B cell (primary cell): ENCODE data around the gene SH3D19. TPM values are rescaled to one million over a fixed set of nuclear protein-coding genes. Genes with fewer than 3 reads are reported as not detected.

Experiments used
- ATAC-seq: fragments of 200-7000 bp; cut with Tn5 transposase; one replicate; pipeline ENCODE4 v1.10.0; 2021; ENCODE audit warnings: low read depth, mild to moderate bottlenecking, moderate number of reproducible peaks, moderate library complexity
- CTCF ChIA-PET: fragments of 350-600 bp; sonication (Branson Sonifier 250); formaldehyde crosslinking; loops from one replicate; lab custom pipeline; 2021; ENCODE audit warnings: antibody characterized with exemption, inconsistent platforms; lab: Charles Lee
- POLR2A ChIA-PET: fragments of 350-600 bp; sonication (Branson Sonifier 250); formaldehyde crosslinking; loops from one replicate; lab custom pipeline; 2021; ENCODE audit warnings: antibody characterized with exemption; lab: Charles Lee
- DNase-seq: peaks from one replicate; pipeline ENCODE4 v3.0.0; 2013
- H2AFZ ChIP-seq: 2 replicates; pipeline ENCODE4 v1.6.1; 2012; ENCODE audit warnings: mild to moderate bottlenecking, low read depth, low read length; ENCODE audit not compliant: insufficient read depth, poor library complexity, severe bottlenecking
- H3K27ac ChIP-seq, 2 donors: 1 replicate in 1 of 2; 2 replicates in 1 of 2; pipeline ENCODE4 v1.5.1; 2012 to 2013; ENCODE audit warnings: low read length in 2 of 2, mild to moderate bottlenecking in 2 of 2, moderate library complexity in 1 of 2
- H3K27me3 ChIP-seq, 4 experiments: fragments of 200-600 bp in 1 of 4; sonication (generic) in 1 of 4; replicated peaks in 1 of 4; 1 replicate in 2 of 4; 2 replicates in 2 of 4; pipeline versions ENCODE4 v1.6.1 to v1.7.0; 2013 to 2016; ENCODE audit warnings: low read length in 3 of 4, mild to moderate bottlenecking in 2 of 4, mixed read lengths in 1 of 4, moderate library complexity in 1 of 4; ENCODE audit not compliant: insufficient read depth in 4 of 4, control insufficient read depth in 3 of 4; ENCODE audit errors: control extremely low read depth in 1 of 4
- H3K36me3 ChIP-seq, 2 experiments: replicated peaks in 1 of 2; 1 replicate in 1 of 2; 2 replicates in 1 of 2; pipeline versions ENCODE4 v1.6.1 to v1.7.1; 2013; ENCODE audit warnings: low read length in 1 of 2; ENCODE audit not compliant: insufficient read depth in 2 of 2, control insufficient read depth in 1 of 2; ENCODE audit errors: control extremely low read depth in 1 of 2, extremely low read depth in 1 of 2
- H3K4me1 ChIP-seq, 2 donors: fragments of 200-600 bp in 1 of 2; sonication (generic) in 1 of 2; 1 replicate in 1 of 2; 2 replicates in 1 of 2; pipeline versions ENCODE4 v1.5.1 to v1.6.1; 2013 to 2017; ENCODE audit warnings: low read length in 2 of 2; ENCODE audit not compliant: control insufficient read depth in 2 of 2, insufficient read depth in 2 of 2
- H3K4me2 ChIP-seq: replicated peaks from 2 replicates; pipeline ENCODE3; 2012; ENCODE audit warnings: mild to moderate bottlenecking, low read depth, low read length; ENCODE audit not compliant: poor library complexity, severe bottlenecking
- H3K4me3 ChIP-seq, 5 experiments: fragments of 200-600 bp in 1 of 5; sonication (generic) in 1 of 5; 1 replicate in 3 of 5; 2 replicates in 2 of 5; pipeline versions ENCODE4 v1.5.1 to v1.7.0; 2011 to 2016; ENCODE audit warnings: low read length in 4 of 5, mild to moderate bottlenecking in 4 of 5, low read depth in 2 of 5, control low read depth in 1 of 5, moderate library complexity in 1 of 5; ENCODE audit not compliant: insufficient read depth in 1 of 5; ENCODE audit errors: control extremely low read depth in 1 of 5, extremely low read depth in 1 of 5
- H3K79me2 ChIP-seq: fragments of 200-600 bp; sonication (generic); one replicate; pipeline ENCODE4 v1.6.0; 2016; ENCODE audit warnings: low read length; ENCODE audit not compliant: control insufficient read depth, insufficient read depth
- H3K9ac ChIP-seq: fragments of 200-600 bp; sonication (generic); 2 replicates; pipeline ENCODE4 v1.6.1; 2017; ENCODE audit warnings: mild to moderate bottlenecking, low read length, moderate library complexity
- H3K9me3 ChIP-seq, 3 donors: one replicate each; pipeline versions ENCODE4 v1.6.1 to v1.7.1; 2013; ENCODE audit warnings: low read length in 2 of 3; ENCODE audit not compliant: control insufficient read depth in 2 of 3, insufficient read depth in 1 of 3; ENCODE audit errors: control extremely low read depth in 1 of 3
- H4K20me1 ChIP-seq: 2 replicates; pipeline ENCODE4 v1.6.0; 2012; ENCODE audit warnings: mild to moderate bottlenecking, low read length; ENCODE audit not compliant: insufficient read depth, control insufficient read depth, poor library complexity, severe bottlenecking
- H3K27ac Mint-ChIP-seq: one replicate; pipeline ENCODE4 v1.8.0; 2021; ENCODE audit warnings: mixed read lengths
- H3K27me3 Mint-ChIP-seq: one replicate; pipeline ENCODE4 v1.8.0; 2021; ENCODE audit warnings: mixed read lengths
- H3K4me1 Mint-ChIP-seq: one replicate; pipeline ENCODE4 v1.8.0; 2021; ENCODE audit warnings: mixed read lengths
- H3K4me3 Mint-ChIP-seq: one replicate; pipeline ENCODE4 v1.8.0; 2021; ENCODE audit warnings: mixed read lengths
- H3K9me3 Mint-ChIP-seq: one replicate; pipeline ENCODE4 v1.8.0; 2022; ENCODE audit warnings: mixed read lengths; ENCODE audit not compliant: insufficient read depth
- CTCF ChIP-seq: fragments of 200-600 bp; IDR thresholded peaks from one replicate; pipeline ENCODE4 v1.8.0; 2022; ENCODE audit warnings: antibody characterized with exemption, mild to moderate bottlenecking
- EZH2 ChIP-seq: IDR thresholded peaks from 2 replicates; pipeline ENCODE4 v1.6.1; 2012; ENCODE audit warnings: borderline replicate concordance, low read depth, mild to moderate bottlenecking, moderate library complexity, low read length; ENCODE audit not compliant: insufficient read depth, poor library complexity, severe bottlenecking
- WGBS: methylation state at CpG from one replicate; pipeline ENCODE4 v1.1.5; 2013; ENCODE audit warnings: missing lambda C conversion rate; ENCODE audit not compliant: insufficient coverage; 5-methylcytosine and 5-hydroxymethylcytosine counted together
- intact Hi-C: fragments of 100-400 bp; cut with micrococcal nuclease; formaldehyde crosslinking; loops from one replicate; pipeline ENCODE4 v1.10.0; 2022
- polyA plus RNA-seq: library from polyadenylated mRNA; depleted of rRNA; stranded (reverse); fragments of >200 nt; gene quantifications from 2 replicates; pipeline ENCODE4 v1.2.3, GENCODE V29; 2012
- total RNA-seq, 2 donors: library from RNA; stranded (reverse); fragments of 120-200 nt in 1 of 2; gene quantifications; 1 replicate in 1 of 2; 2 replicates in 1 of 2; pipeline versions ENCODE4 v1.2.3 to v1.2.4, GENCODE V29; 2013 to 2022

The SH3D19 gene
- total and polyA plus RNA-seq, 2 donors (not counting 1 experiment from before 2014, with no cell fraction given), result 0.01 TPM; not detected in 1

- Mint-ChIP-seq H3K4me1 (no peaks in the 10 kb centered on the region), H3K4me3 (no peak overlapping the region), H3K27me3 (peaks cover 6% of the 10 kb centered on the region), H3K27ac (no peak overlapping the region), H3K9me3 (no peaks in the 10 kb centered on the region)
- no peaks in the 10 kb centered on the region for H3K79me2 ChIP-seq
- H4K20me1 ChIP-seq, result no peaks in the 10 kb centered on the region
- no peak for TF ChIP-seq EZH2
- TF ChIP-seq CTCF, result no peak
- H3K4me3 ChIP-seq, result no peak overlapping the region
- H3K27ac ChIP-seq, result no peak overlapping the region
- no peak overlapping the region for H3K9ac ChIP-seq
- ATAC-seq (no peak), DNase-seq (no peak)
- no peaks in the 10 kb centered on the region for H3K27me3 ChIP-seq
- peaks cover 0 to 1% (median 0%) of the 10 kb centered on the region in 3 donors for H3K9me3 ChIP-seq
- H3K4me1 ChIP-seq, result no peaks in the 10 kb centered on the region
- POLR2A ChIA-PET, result no interaction called here
- no peak overlapping the region for H3K4me2 ChIP-seq
- intact Hi-C loops, result no loop called here
- H3K36me3 ChIP-seq, result no peaks in the 10 kb centered on the region
- CTCF ChIA-PET, result no interaction called here
- H2AFZ ChIP-seq, result no peak overlapping the region
Observed at GRCh38 chr4:151297170-151297569, 28.2 kb downstream of the SH3D19 start.

- DNase-seq (no peak), ATAC-seq (no peak)
- H3K4me2 ChIP-seq, result no peak overlapping the region
- peaks cover 4% of the 10 kb centered on the region for H3K27me3 Mint-ChIP-seq
- H3K9me3 Mint-ChIP-seq, result no peaks in the 10 kb centered on the region
- no peaks in the 10 kb centered on the region for H3K4me1 Mint-ChIP-seq
- no peaks in the 10 kb centered on the region for H3K79me2 ChIP-seq
- H3K4me3 Mint-ChIP-seq, result no peak overlapping the region
- CTCF ChIA-PET, result no interaction called here
- intact Hi-C loops, result no loop called here
- no peaks in the 10 kb centered on the region for H3K27me3 ChIP-seq
- peaks cover 0 to 1% (median 0%) of the 10 kb centered on the region in 3 donors for H3K9me3 ChIP-seq
- H2AFZ ChIP-seq, result no peak overlapping the region
- no CpG with 5 or more reads among the region's 3 CpGs for WGBS
- no peak overlapping the region for H3K27ac Mint-ChIP-seq
- no peak overlapping the region for H3K27ac ChIP-seq
- no peak overlapping the region for H3K4me3 ChIP-seq
- no peaks in the 10 kb centered on the region for H3K36me3 ChIP-seq
- no peak overlapping the region for H3K9ac ChIP-seq
- POLR2A ChIA-PET, result no interaction called here
- no peaks in the 10 kb centered on the region for H3K4me1 ChIP-seq
- no peak for TF ChIP-seq CTCF
- H4K20me1 ChIP-seq, result no peaks in the 10 kb centered on the region
Observed at GRCh38 chr4:151296227-151296626, 29.2 kb downstream of the SH3D19 start.
